Fibroblast of villous mesenchyme (primary cell): ENCODE data around the gene CASP4. TPM values are rescaled to one million over a fixed set of nuclear protein-coding genes. Genes with fewer than 3 reads are reported as not detected.

Experiments used
- DNase-seq: peaks from one replicate; pipeline ENCODE4 v3.0.0-alpha.2; 2010; ENCODE audit warnings: low read depth
- H3K4me3 ChIP-seq: 2 replicates; pipeline ENCODE4 v1.5.1; 2011; ENCODE audit warnings: low read depth, mild to moderate bottlenecking, low read length
- total RNA-seq: library from RNA; depleted of rRNA; stranded (reverse); fragments of >200 nt; gene quantifications from 2 replicates; pipeline ENCODE4 v1.2.3, GENCODE V29; 2012
- TF ChIP-seq, protein P1 (sequence below): IDR thresholded peaks from 2 replicates; pipeline ENCODE4 v1.5.1; 2012; ENCODE audit warnings: low read depth, mild to moderate bottlenecking, low read length; ENCODE audit not compliant: insufficient read depth

The CASP4 gene
- total RNA-seq, 1 donor, result 133 TPM

DNA sequence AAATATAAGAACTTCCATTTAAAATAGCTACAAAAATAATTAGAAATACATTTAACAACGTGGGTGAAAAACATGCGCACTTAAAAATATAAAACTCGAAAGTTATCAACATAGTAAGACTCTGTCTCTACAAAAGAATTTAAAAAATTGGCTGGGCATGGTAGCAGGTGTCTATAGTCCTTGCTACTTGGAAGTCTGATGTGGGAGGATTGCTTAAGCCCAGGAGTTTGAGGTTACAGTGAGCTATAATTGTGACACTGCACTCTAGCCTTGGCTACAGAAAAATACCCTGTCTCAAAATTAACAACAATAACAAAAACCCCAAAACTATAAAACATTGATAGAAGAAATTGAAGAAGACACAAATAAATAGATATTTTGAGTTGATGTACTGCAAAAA is 56.3 kb downstream of the CASP4 start:
- H3K4me3 ChIP-seq, result no peak overlapping the region
- TF ChIP-seq, protein P1, sequence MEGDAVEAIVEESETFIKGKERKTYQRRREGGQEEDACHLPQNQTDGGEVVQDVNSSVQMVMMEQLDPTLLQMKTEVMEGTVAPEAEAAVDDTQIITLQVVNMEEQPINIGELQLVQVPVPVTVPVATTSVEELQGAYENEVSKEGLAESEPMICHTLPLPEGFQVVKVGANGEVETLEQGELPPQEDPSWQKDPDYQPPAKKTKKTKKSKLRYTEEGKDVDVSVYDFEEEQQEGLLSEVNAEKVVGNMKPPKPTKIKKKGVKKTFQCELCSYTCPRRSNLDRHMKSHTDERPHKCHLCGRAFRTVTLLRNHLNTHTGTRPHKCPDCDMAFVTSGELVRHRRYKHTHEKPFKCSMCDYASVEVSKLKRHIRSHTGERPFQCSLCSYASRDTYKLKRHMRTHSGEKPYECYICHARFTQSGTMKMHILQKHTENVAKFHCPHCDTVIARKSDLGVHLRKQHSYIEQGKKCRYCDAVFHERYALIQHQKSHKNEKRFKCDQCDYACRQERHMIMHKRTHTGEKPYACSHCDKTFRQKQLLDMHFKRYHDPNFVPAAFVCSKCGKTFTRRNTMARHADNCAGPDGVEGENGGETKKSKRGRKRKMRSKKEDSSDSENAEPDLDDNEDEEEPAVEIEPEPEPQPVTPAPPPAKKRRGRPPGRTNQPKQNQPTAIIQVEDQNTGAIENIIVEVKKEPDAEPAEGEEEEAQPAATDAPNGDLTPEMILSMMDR, result no peak
- DNase-seq, result no peak

DNA sequence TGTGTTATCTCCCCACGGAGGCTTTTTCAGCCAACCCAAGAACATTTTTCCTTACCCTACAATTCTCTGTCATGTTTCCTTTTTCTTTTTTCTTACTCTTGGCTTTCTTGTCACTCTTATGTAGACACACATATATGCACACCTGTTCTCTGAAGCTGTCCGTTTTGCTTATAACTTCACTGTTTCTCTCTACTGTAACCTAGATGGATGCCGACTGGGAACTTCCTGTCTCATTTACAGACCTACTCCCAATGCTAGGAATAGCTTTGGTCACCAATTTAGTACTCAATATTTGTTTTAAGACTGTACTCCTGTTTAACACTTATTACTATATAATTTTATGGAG is 60.2 kb downstream of the CASP4 start:
- TF ChIP-seq, protein P1, result no peak
- no peak overlapping the region for H3K4me3 ChIP-seq
- DNase-seq, result no peak

DNA sequence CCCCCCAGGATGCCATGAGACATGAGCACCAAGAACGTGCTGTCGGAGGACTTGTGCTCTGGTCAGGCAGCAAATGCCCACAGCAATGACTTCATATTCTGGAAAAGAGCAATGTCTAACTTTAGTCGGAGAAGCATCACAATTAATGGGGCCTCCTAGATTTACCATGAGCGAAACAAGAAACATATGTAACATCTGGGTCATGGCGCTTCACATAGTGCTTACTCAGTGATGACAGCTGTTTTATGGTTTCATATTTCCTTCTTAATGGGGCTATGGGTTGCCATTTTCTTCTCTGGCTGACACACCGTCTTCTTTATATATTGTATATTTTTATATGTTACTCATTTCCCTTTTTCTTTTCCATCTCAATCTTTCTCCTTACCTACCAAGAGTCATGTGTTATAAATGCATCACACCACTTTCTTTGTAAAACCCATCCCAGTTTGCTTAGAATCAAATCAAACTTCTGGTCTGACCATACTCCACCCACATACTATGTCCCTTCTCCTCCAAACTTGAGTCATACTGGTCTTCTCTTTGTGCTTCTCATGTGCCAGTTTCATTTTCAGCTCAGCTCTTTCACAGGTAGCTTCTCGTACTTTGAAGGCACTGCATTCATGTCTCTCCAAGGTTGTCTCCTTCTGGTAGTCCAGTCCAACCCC is 60.7 kb downstream of the CASP4 start:
- TF ChIP-seq, protein P1, result no peak
- DNase-seq, result no peak
- H3K4me3 ChIP-seq, result no peak overlapping the region

DNA sequence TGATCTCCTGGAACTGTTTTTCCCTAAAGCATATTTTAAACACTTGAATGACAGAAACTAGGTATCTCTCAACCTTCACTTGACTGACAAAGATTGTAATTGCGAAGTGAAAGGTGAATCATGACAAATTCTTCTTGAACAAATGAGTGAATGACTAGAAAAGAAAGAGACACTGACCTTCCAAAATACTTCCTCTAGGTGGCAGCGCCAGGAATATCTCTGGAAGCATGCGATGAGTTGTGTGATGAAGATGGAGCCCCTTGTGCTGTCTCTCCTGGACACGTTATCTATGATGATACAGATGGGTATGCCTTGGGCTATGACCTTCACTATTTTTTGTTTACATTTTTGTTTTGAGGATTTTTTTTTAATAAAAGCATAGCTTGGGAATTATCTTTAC is 63.1 kb downstream of the CASP4 start:
- H3K4me3 ChIP-seq, result no peak overlapping the region
- TF ChIP-seq, protein P1, result peak; percentile 34
- DNase-seq, result no peak

DNA sequence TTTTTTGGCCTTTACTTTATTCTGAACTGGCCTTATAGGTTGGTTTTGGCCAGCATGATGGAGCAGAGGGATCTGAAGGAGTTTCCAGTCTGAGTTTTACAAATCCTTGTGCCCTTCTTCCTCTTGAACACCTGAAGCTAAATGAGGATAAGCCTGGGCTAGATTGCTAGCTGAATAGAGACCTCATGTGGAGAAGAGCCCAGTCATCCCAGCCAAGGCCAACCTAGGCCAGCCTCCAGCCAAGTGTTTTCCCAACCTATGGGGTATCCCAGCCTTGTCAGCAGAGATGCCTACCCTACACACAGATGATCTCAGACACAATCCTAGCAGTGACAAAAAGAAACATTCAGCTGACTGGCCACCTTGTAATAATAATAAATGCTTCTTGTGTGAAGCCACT is 69.1 kb downstream of the CASP4 start:
- H3K4me3 ChIP-seq, result no peak overlapping the region
- TF ChIP-seq, protein P1, result no peak
- DNase-seq, result no peak

DNA sequence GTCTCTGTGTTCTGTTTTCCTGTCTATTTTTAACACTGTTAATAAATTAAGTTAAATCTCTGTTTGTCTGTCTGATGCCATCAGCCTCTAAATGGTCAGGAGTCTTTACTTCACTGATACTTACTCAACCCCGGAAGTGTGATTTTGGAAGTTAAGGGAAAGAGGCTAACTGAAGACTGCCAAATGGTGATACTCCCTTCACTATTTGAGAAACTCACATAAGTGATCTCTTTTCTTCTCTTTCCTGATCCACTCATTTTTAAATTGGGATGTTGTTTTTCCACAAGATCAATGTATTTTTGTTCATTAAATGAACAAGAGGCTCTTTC is 69.7 kb downstream of the CASP4 start:
- no peak overlapping the region for H3K4me3 ChIP-seq
- peak; percentile 26 for DNase-seq
- TF ChIP-seq, protein P1, result no peak
